Measurements from ENCODE around the gene ADD1.

Gene ADD1

GRCh38 chr4:2886622-2887021 lies 43.0 kb downstream of the ADD1 start:
- TF ChIP-seq CTCF (IDR thresholded peaks at IDR 0.05; ENCODE audit: insufficient read depth, low read length, poor library complexity, severe bottlenecking) = no peak
- Histone ChIP-seq H3K27me3 (replicated peaks; ENCODE audit: control insufficient read depth, insufficient read depth, low read length) (no peaks in the 10 kb centered on the region), H3K36me3 (ENCODE audit: control insufficient read depth, insufficient read depth, low read length) (peaks cover 13% of the 10 kb centered on the region), H3K4me3 (replicated peaks; ENCODE audit: low read depth, low read length) (no peak overlapping the region)
- DNase-seq (ENCODE audit: extremely low read depth, insufficient read length) = no peak

- peaks cover 13% of the 10 kb centered on the region for H3K36me3 ChIP-seq (ENCODE audit: control insufficient read depth, insufficient read depth, low read length)
- no peak for TF ChIP-seq CTCF (IDR thresholded peaks at IDR 0.05; ENCODE audit: insufficient read depth, low read length, poor library complexity, severe bottlenecking)
- no peak overlapping the region for H3K4me3 ChIP-seq (replicated peaks; ENCODE audit: low read depth, low read length)
- no peaks in the 10 kb centered on the region for H3K27me3 ChIP-seq (replicated peaks; ENCODE audit: control insufficient read depth, insufficient read depth, low read length)
- DNase-seq (ENCODE audit: extremely low read depth, insufficient read length) = no peak
Measured at GRCh38 chr4:2887343-2887742, 43.7 kb downstream of the ADD1 start.

GRCh38 chr4:2888886-2889285 lies 45.2 kb downstream of the ADD1 start:
- no peak for DNase-seq (ENCODE audit: extremely low read depth, insufficient read length)
- Histone ChIP-seq H3K36me3 (ENCODE audit: control insufficient read depth, insufficient read depth, low read length) (peaks cover 13% of the 10 kb centered on the region), H3K4me3 (replicated peaks; ENCODE audit: low read depth, low read length) (no peak overlapping the region), H3K27me3 (replicated peaks; ENCODE audit: control insufficient read depth, insufficient read depth, low read length) (no peaks in the 10 kb centered on the region)
- TF ChIP-seq CTCF (IDR thresholded peaks at IDR 0.05; ENCODE audit: insufficient read depth, low read length, poor library complexity, severe bottlenecking) = no peak

GRCh38 chr4:2891294-2891693 lies 47.6 kb downstream of the ADD1 start:
- Histone ChIP-seq H3K27me3 (replicated peaks; ENCODE audit: control insufficient read depth, insufficient read depth, low read length) (no peaks in the 10 kb centered on the region), H3K4me3 (replicated peaks; ENCODE audit: low read depth, low read length) (no peak overlapping the region), H3K36me3 (ENCODE audit: control insufficient read depth, insufficient read depth, low read length) (peaks cover 13% of the 10 kb centered on the region)
- TF ChIP-seq CTCF (IDR thresholded peaks at IDR 0.05; ENCODE audit: insufficient read depth, low read length, poor library complexity, severe bottlenecking) = no peak
- no peak for DNase-seq (ENCODE audit: extremely low read depth, insufficient read length)

- no peak for DNase-seq (ENCODE audit: extremely low read depth, insufficient read length)
- TF ChIP-seq CTCF (IDR thresholded peaks at IDR 0.05; ENCODE audit: insufficient read depth, low read length, poor library complexity, severe bottlenecking) = no peak
- H3K36me3 ChIP-seq (ENCODE audit: control insufficient read depth, insufficient read depth, low read length) = peaks cover 7% of the 10 kb centered on the region
- H3K4me3 ChIP-seq (replicated peaks; ENCODE audit: low read depth, low read length) = no peak overlapping the region
- H3K27me3 ChIP-seq (replicated peaks; ENCODE audit: control insufficient read depth, insufficient read depth, low read length) = no peaks in the 10 kb centered on the region
Measured at GRCh38 chr4:2893772-2894171, 50.1 kb downstream of the ADD1 start.

- H3K4me3 ChIP-seq (replicated peaks; ENCODE audit: low read depth, low read length) = no peak overlapping the region
- no peaks in the 10 kb centered on the region for H3K27me3 ChIP-seq (replicated peaks; ENCODE audit: control insufficient read depth, insufficient read depth, low read length)
- peaks cover 22% of the 10 kb centered on the region for H3K36me3 ChIP-seq (ENCODE audit: control insufficient read depth, insufficient read depth, low read length)
- no peak for TF ChIP-seq CTCF (IDR thresholded peaks at IDR 0.05; ENCODE audit: insufficient read depth, low read length, poor library complexity, severe bottlenecking)
- no peak for DNase-seq (ENCODE audit: extremely low read depth, insufficient read length)
Measured at GRCh38 chr4:2898001-2898400, 54.4 kb downstream of the ADD1 start.
